Uterus (tissue), 4 donors: ENCODE results near the gene GINM1. TPM values are rescaled to one million over a fixed set of nuclear protein-coding genes. Genes with fewer than 3 reads are reported as not detected.

Source experiments
- DNase-seq, 2 donors: peaks; one replicate each; pipeline ENCODE4 v3.0.0-alpha.2; 2019 to 2020
- H3K27ac ChIP-seq, 2 donors: fragments of 200-600 bp; sonication (generic); 1 replicate in 1 of 2; 2 replicates in 1 of 2; pipeline ENCODE4 v1.5.1; 2016 to 2018
- H3K27me3 ChIP-seq, 2 donors: fragments of 200-600 bp; sonication (generic); one replicate each; pipeline ENCODE4 v1.5.1; 2018 to 2019; ENCODE audit warnings: control low read depth in 1 of 2
- H3K36me3 ChIP-seq, 2 donors: fragments of 200-600 bp; sonication (generic); one replicate each; pipeline ENCODE4 v1.5.1; 2019; ENCODE audit warnings: control low read depth in 1 of 2
- H3K4me1 ChIP-seq, 2 donors: fragments of 200-600 bp; sonication (generic); one replicate each; pipeline ENCODE4 v1.5.1; 2018 to 2019; ENCODE audit warnings: control low read depth in 1 of 2
- H3K4me3 ChIP-seq, 2 donors: fragments of 200-600 bp; sonication (generic); 1 replicate in 1 of 2; 2 replicates in 1 of 2; pipeline ENCODE4 v1.5.1; 2018 to 2019; ENCODE audit warnings: mild to moderate bottlenecking in 1 of 2
- H3K9me3 ChIP-seq, 2 donors: fragments of 200-600 bp; sonication (generic); one replicate each; pipeline ENCODE4 v1.5.1; 2019; ENCODE audit warnings: control low read depth in 1 of 2
- CTCF ChIP-seq, 4 experiments: fragments of 200-600 bp in 2 of 4; fragments of 450-650 bp in 2 of 4; sonication (generic) in 2 of 4; IDR thresholded peaks; one replicate each; pipeline ENCODE4 v1.5.1; 2016 to 2019; ENCODE audit warnings: antibody characterized with exemption in 4 of 4, mild to moderate bottlenecking in 2 of 4, moderate library complexity in 1 of 4
- POLR2A ChIP-seq, 2 donors: fragments of 450-650 bp; IDR thresholded peaks; one replicate each; pipeline ENCODE4 v1.6.1; 2016; ENCODE audit warnings: antibody characterized with exemption in 2 of 2, mild to moderate bottlenecking in 1 of 2, moderate library complexity in 1 of 2
- intact Hi-C: fragments of 100-400 bp; cut with DNase I; formaldehyde crosslinking; loops from one replicate; pipeline ENCODE4 v1.15.1; 2023; ENCODE audit warnings: low total_unique reads
- total RNA-seq, 4 donors: library from RNA; depleted of rRNA in 3 of 4; stranded (reverse); fragments of >200 nt in 3 of 4; gene quantifications; one replicate each; pipeline versions ENCODE4 v1.1.0 to v1.2.4, GENCODE V29; 2014 to 2023
- donor health status: DM: yes; HTN: yes; CAD: no.

Gene GINM1
- total RNA-seq, 4 donors from 2014 or later: 16.1 to 83.7 (median 75.3) TPM

DNA sequence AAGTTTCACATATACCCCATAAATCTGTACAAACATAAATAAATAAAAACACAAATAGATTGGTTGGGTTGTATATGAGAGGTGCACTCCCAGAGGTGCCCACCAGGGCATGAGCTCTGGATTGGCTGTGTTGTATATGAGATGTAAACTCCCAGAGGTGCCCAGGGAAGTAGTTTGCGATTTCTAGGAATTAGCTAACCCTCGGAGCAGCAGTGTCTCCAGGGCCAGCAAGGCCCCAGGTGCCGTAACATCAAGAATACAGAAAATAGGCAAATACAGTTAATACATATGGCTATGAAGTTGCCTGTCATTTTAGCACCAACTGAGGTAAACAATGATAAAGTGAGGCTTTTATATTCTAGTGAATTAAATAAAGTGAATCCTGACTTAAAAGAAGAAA is 5.4 kb upstream of the GINM1 start:
- DNase-seq: no peak
- no peaks in the 10 kb centered on the region for H3K9me3 ChIP-seq
- H3K27ac ChIP-seq: no peak overlapping the region
- intact Hi-C loops: no loop called here
- H3K4me1 ChIP-seq: no peaks in the 10 kb centered on the region
- no peak overlapping the region for H3K4me3 ChIP-seq
- no peaks in the 10 kb centered on the region for H3K36me3 ChIP-seq
- H3K27me3 ChIP-seq: no peaks in the 10 kb centered on the region
- no peak for TF ChIP-seq POLR2A (IDR thresholded peaks at IDR 0.05)
- no peak for TF ChIP-seq CTCF (IDR thresholded peaks at IDR 0.05)

DNA sequence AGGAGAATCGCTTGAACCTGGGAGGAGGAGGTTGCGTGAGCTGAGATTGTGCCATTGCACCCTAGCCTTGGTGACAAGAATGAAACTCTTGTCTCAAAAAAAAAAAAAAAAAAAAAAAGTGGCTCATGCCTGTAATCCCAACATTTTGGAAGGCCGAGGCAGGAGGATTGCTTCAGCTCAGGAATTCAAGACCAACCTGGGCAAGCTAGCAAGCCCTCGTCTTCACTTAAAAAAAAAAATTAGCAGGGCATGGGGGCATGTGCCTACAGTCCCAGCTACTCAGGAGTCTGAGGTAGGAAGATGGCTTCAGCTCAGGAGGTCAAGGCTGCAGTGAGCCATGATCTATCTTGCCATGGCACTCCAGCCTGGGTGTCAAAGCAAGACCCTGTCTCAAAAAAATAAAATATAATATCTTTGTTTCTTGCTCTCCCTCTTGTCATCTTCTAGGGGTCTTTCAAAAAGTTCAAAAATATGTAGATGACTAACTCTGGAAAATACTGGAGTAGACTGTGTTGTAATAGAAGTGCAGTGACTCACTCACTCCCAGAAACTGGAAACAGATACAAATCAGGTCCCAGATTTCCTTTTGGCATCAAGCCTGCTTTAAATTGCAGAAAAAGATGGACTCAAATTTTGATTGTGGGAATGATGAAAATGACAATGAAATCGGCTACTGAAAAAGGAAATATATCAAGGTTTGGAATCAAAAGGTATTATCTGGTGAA is 2.8 kb upstream of the GINM1 start:
- Histone ChIP-seq H3K27me3 (no peaks in the 10 kb centered on the region), H3K36me3 (no peaks in the 10 kb centered on the region), H3K9me3 (no peaks in the 10 kb centered on the region), H3K4me3 (no peak overlapping the region), H3K4me1 (peaks cover 0 to 9% of the 10 kb centered on the region in 2 donors), H3K27ac (no peak overlapping the region)
- DNase-seq: no peak
- intact Hi-C loops: no loop called here
- TF ChIP-seq POLR2A (IDR thresholded peaks at IDR 0.05): no peak

DNA sequence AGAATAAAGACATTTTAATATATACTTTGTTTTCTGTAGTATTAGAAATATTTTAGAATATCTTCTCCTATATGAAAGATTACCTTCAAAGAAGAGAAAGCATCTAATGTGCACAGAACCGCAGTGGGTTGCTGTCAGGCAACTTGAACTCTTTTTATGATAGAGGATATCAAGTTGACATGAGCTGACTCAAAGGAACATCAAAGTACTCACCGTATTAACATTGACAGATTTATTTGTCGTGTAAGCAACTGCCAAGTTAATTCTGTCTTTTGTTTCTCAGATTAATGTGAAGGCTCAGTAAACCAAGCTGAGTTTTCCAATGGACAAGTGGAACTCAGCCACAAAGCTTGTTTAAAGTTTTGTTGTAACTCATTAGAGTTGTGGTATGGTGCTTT is 2.2 kb upstream of the GINM1 start:
- Histone ChIP-seq H3K27ac (no peak overlapping the region), H3K4me1 (peaks cover 0 to 9% of the 10 kb centered on the region in 2 donors), H3K27me3 (no peaks in the 10 kb centered on the region), H3K4me3 (no peak overlapping the region), H3K9me3 (no peaks in the 10 kb centered on the region), H3K36me3 (no peaks in the 10 kb centered on the region)
- no peak for DNase-seq
- intact Hi-C loops: no loop called here
- TF ChIP-seq CTCF (IDR thresholded peaks at IDR 0.05) (no peak), POLR2A (IDR thresholded peaks at IDR 0.05) (no peak)

- peaks cover 0 to 9% of the 10 kb centered on the region in 2 donors for H3K4me1 ChIP-seq
- intact Hi-C loops: no loop called here
- peak overlapping the region; percentile 76 to 99 for H3K27ac ChIP-seq
- H3K27me3 ChIP-seq: no peaks in the 10 kb centered on the region
- no peaks in the 10 kb centered on the region for H3K36me3 ChIP-seq
- peak; percentile 42 to 47 for DNase-seq
- no peaks in the 10 kb centered on the region for H3K9me3 ChIP-seq
- no peak for TF ChIP-seq CTCF (IDR thresholded peaks at IDR 0.05)
- peak; percentile 32 to 58 for TF ChIP-seq POLR2A (IDR thresholded peaks at IDR 0.05)
- H3K4me3 ChIP-seq: peak overlapping the region; percentile 88 to 100
Measured at GRCh38 chr6:149566410-149567193, 427 bp downstream of the GINM1 start.

DNA sequence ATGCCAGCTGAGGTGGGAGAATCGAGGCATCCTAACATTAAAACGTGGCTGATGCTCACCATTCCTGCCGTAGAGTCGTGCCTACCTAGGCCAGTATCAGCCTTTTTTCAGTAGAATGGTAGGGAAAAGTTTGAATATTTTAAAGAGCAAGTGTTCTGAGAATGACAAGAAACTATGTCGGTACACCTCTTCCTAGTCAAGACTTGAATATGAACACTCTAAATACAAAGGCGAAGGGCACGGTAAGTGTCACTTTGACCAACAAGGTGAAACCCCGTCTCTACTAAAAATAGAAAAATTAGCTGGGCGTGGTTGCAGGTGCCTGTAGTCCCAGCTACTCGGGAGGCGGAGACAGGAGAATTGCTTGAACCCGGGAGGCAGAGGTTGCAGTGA is 1.0 kb downstream of the GINM1 start:
- Histone ChIP-seq H3K27ac (peak overlapping the region; percentile 76 to 99), H3K4me3 (peak overlapping the region; percentile 88 to 100), H3K36me3 (no peaks in the 10 kb centered on the region), H3K4me1 (peaks cover 0 to 9% of the 10 kb centered on the region in 2 donors), H3K27me3 (no peaks in the 10 kb centered on the region), H3K9me3 (no peaks in the 10 kb centered on the region)
- TF ChIP-seq CTCF (IDR thresholded peaks at IDR 0.05) (no peak), POLR2A (IDR thresholded peaks at IDR 0.05) (no peak)
- DNase-seq: no peak
- intact Hi-C loops: no loop called here
